ENCODE measurements around the gene KRTAP10-2.

The KRTAP10-2 gene

GRCh38 chr21:44526096-44526997 is 25.0 kb downstream of the KRTAP10-2 start:
- TF ChIP-seq YY1 (IDR thresholded peaks at IDR 0.05; ENCODE audit: low read depth) (no peak), NFIC (IDR thresholded peaks at IDR 0.05) (no peak), EGR1 (IDR thresholded peaks at IDR 0.05) (no peak), CREB1 (IDR thresholded peaks at IDR 0.05; ENCODE audit: low read depth) (no peak), TCF12 (IDR thresholded peaks at IDR 0.05; ENCODE audit: low read depth) (no peak), USF1 (IDR thresholded peaks at IDR 0.05) (no peak), TEAD4 (IDR thresholded peaks at IDR 0.05) (no peak), RAD21 (IDR thresholded peaks at IDR 0.05; ENCODE audit: low read depth) (no peak), ZBTB7A (IDR thresholded peaks at IDR 0.05; ENCODE audit: low read depth) (no peak), EP300 (IDR thresholded peaks at IDR 0.05; ENCODE audit: borderline replicate concordance) (no peak), CEBPB (IDR thresholded peaks at IDR 0.05) (no peak), FOXM1 (IDR thresholded peaks at IDR 0.05; ENCODE audit: borderline replicate concordance, low read depth) (no peak), TAF1 (IDR thresholded peaks at IDR 0.05; ENCODE audit: low read depth) (no peak)
- TF ChIP-seq, protein P1, sequence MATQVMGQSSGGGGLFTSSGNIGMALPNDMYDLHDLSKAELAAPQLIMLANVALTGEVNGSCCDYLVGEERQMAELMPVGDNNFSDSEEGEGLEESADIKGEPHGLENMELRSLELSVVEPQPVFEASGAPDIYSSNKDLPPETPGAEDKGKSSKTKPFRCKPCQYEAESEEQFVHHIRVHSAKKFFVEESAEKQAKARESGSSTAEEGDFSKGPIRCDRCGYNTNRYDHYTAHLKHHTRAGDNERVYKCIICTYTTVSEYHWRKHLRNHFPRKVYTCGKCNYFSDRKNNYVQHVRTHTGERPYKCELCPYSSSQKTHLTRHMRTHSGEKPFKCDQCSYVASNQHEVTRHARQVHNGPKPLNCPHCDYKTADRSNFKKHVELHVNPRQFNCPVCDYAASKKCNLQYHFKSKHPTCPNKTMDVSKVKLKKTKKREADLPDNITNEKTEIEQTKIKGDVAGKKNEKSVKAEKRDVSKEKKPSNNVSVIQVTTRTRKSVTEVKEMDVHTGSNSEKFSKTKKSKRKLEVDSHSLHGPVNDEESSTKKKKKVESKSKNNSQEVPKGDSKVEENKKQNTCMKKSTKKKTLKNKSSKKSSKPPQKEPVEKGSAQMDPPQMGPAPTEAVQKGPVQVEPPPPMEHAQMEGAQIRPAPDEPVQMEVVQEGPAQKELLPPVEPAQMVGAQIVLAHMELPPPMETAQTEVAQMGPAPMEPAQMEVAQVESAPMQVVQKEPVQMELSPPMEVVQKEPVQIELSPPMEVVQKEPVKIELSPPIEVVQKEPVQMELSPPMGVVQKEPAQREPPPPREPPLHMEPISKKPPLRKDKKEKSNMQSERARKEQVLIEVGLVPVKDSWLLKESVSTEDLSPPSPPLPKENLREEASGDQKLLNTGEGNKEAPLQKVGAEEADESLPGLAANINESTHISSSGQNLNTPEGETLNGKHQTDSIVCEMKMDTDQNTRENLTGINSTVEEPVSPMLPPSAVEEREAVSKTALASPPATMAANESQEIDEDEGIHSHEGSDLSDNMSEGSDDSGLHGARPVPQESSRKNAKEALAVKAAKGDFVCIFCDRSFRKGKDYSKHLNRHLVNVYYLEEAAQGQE (IDR thresholded peaks at IDR 0.05; ENCODE audit: low read depth): no peak
- TF ChIP-seq, protein P2, sequence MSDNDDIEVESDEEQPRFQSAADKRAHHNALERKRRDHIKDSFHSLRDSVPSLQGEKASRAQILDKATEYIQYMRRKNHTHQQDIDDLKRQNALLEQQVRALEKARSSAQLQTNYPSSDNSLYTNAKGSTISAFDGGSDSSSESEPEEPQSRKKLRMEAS (IDR thresholded peaks at IDR 0.05): no peak

DNA sequence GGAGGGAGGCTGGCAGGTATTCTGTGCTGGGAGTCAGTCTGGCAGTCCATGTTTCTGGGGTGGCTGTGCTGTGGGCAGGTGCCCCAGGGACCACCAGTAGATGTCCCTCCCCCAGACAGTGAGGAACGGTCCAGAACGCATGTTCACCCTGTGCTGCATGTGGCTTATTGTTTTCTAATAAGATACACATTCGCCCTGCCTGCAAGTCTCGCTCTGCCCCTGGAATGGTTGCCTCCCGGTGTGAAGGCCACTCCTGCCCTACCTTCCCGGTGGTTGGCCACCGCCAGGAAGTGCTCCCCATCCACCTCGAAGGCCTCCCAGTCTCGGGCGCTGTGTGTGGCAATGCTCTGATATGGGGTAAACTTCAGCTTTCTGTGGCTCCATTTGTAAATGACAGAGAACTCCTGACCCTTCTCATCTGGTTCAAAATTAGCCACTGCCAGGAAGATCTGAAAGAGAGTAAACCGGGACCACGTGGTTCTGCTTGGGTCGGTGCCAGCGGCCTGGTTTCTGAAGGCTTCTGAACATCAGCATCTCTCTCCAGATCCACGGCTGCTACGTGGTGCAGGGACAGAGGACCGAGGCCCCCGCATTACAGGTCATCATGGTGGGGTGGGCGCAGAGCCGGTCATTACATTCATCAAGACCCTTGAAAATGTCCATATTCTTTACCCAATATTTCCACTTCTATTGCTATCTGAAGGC is 25.8 kb downstream of the KRTAP10-2 start:
- TF ChIP-seq TCF12 (IDR thresholded peaks at IDR 0.05; ENCODE audit: low read depth) (no peak), CREB1 (IDR thresholded peaks at IDR 0.05; ENCODE audit: low read depth) (no peak), RAD21 (IDR thresholded peaks at IDR 0.05; ENCODE audit: low read depth) (no peak), TAF1 (IDR thresholded peaks at IDR 0.05; ENCODE audit: low read depth) (no peak)

- no peak for TF ChIP-seq EP300 (IDR thresholded peaks at IDR 0.05; ENCODE audit: borderline replicate concordance)
- TF ChIP-seq YY1 (IDR thresholded peaks at IDR 0.05; ENCODE audit: low read depth): no peak
- no peak for TF ChIP-seq EGR1 (IDR thresholded peaks at IDR 0.05)
- no peak for TF ChIP-seq TCF12 (IDR thresholded peaks at IDR 0.05; ENCODE audit: low read depth)
- no peak for TF ChIP-seq CREB1 (IDR thresholded peaks at IDR 0.05; ENCODE audit: low read depth)
- no peak for TF ChIP-seq TAF1 (IDR thresholded peaks at IDR 0.05; ENCODE audit: low read depth)
Observed at GRCh38 chr21:44524414-44525371, 26.6 kb downstream of the KRTAP10-2 start.

- TF ChIP-seq TCF12 (IDR thresholded peaks at IDR 0.05; ENCODE audit: low read depth) (no peak), TAF1 (IDR thresholded peaks at IDR 0.05; ENCODE audit: low read depth) (no peak)
Observed at GRCh38 chr21:44523567-44524413, 27.5 kb downstream of the KRTAP10-2 start.

DNA sequence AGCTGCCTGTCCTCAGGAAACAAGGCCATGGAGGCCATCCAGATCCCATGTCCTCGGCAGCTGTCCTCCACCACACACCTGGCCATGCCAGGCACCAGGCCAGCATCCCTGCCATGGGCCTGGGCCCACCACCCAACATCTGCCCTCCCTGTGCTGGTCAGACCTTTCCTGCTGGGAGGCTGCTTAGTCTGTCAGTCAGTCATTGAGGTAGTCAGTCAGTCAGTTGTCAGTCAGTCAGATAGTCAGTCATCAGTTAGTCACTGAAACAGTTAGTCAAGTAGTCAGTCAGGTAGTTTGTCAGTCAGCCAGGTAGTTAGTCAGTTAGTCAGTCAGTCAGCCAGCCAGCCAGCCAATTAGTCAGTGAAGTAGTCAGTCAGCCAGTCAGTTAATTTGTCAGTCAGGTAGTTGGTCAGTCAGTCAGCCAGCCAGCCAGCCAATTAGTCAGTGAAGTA is 28.5 kb downstream of the KRTAP10-2 start:
- no peak for TF ChIP-seq ZBTB7A (IDR thresholded peaks at IDR 0.05; ENCODE audit: low read depth)
- no peak for TF ChIP-seq USF1 (IDR thresholded peaks at IDR 0.05)
- no peak for TF ChIP-seq YY1 (IDR thresholded peaks at IDR 0.05; ENCODE audit: low read depth)
- TF ChIP-seq TEAD4 (IDR thresholded peaks at IDR 0.05): no peak
- no peak for TF ChIP-seq TCF12 (IDR thresholded peaks at IDR 0.05; ENCODE audit: low read depth)
- no peak for TF ChIP-seq EGR1 (IDR thresholded peaks at IDR 0.05)
- no peak for TF ChIP-seq NFIC (IDR thresholded peaks at IDR 0.05)
- TF ChIP-seq TAF1 (IDR thresholded peaks at IDR 0.05; ENCODE audit: low read depth): no peak
- no peak for TF ChIP-seq RAD21 (IDR thresholded peaks at IDR 0.05; ENCODE audit: low read depth)
- TF ChIP-seq CREB1 (IDR thresholded peaks at IDR 0.05; ENCODE audit: low read depth): no peak
- no peak for TF ChIP-seq EP300 (IDR thresholded peaks at IDR 0.05; ENCODE audit: borderline replicate concordance)
- TF ChIP-seq, protein P2 (IDR thresholded peaks at IDR 0.05): no peak
- TF ChIP-seq CEBPB (IDR thresholded peaks at IDR 0.05): no peak
- TF ChIP-seq, protein P1 (IDR thresholded peaks at IDR 0.05; ENCODE audit: low read depth): no peak

All from Ishikawa (cell line).